GM12878 (cell line): Measurements from ENCODE around the gene FUT8. TPM values are rescaled to one million over a fixed set of nuclear protein-coding genes. Genes with fewer than 3 reads are reported as not detected.

Experiments used
- ATAC-seq: fragments of 200-7000 bp; cut with Tn5 transposase; 3 replicates; pipeline ENCODE4 v1.9.1; 2020; ENCODE audit warnings: mild to moderate bottlenecking, moderate library complexity
- BruUV-seq: library from RNA; stranded (reverse); fragments of 400-500 nt; replicated peaks from 2 replicates; lab custom pipeline; 2021; lab: Mats Ljungman, UMichigan
- CTCF ChIA-PET: fragments of 300-600 bp; sonication (Branson Sonifier 250); formaldehyde crosslinking; extraction: SDS; loops from one replicate; lab custom pipeline; 2021; ENCODE audit warnings: inconsistent platforms; lab: Yijun Ruan, JAX
- POLR2A ChIA-PET: fragments of 350-600 bp; formaldehyde crosslinking; extraction: SDS; loops from one replicate; lab custom pipeline; 2021; ENCODE audit warnings: inconsistent platforms; lab: Charles Lee
- RAD21 ChIA-PET: fragments of 300-600 bp; sonication (Branson Sonifier 250); formaldehyde crosslinking; loops from one replicate; lab custom pipeline; 2023; ENCODE audit warnings: antibody characterized with exemption; ENCODE audit not compliant: unreplicated experiment; lab: Charles Lee
- SMC1A ChIA-PET: fragments of 300-600 bp; sonication (Branson Sonifier 250); formaldehyde crosslinking; loops from one replicate; lab custom pipeline; 2023; ENCODE audit not compliant: unreplicated experiment, uncharacterized antibody; lab: Charles Lee
- DNase-seq: peaks from one replicate; pipeline ENCODE4 v3.0.0-alpha.2; 2011; ENCODE audit warnings: low read depth, low spot score
- FAIRE-seq: peaks from 3 replicates; lab custom pipeline; 2011; peaks lifted over from hg19 to GRCh38; lab: Jason Lieb, UNC
- H2AFZ ChIP-seq: 2 replicates; pipeline ENCODE4 v1.6.0; 2011; ENCODE audit warnings: low read depth, low read length, control low read depth; ENCODE audit not compliant: control insufficient read depth
- H3K27ac ChIP-seq: 2 replicates; pipeline ENCODE4 v1.5.1; 2011; ENCODE audit warnings: control low read depth; ENCODE audit not compliant: control insufficient read depth, insufficient read depth
- H3K27me3 ChIP-seq, 2 experiments: replicated peaks in 1 of 2; 2 replicates each; pipeline versions ENCODE4 v1.6.0 to v1.6.1; 2011; ENCODE audit warnings: low read length in 1 of 2; ENCODE audit not compliant: control insufficient read depth in 2 of 2, insufficient read depth in 2 of 2
- H3K36me3 ChIP-seq, 2 experiments: 2 replicates each; pipeline ENCODE4 v1.5.1; 2011; ENCODE audit warnings: low read length in 1 of 2; ENCODE audit not compliant: control insufficient read depth in 2 of 2, insufficient read depth in 2 of 2
- H3K4me1 ChIP-seq: 2 replicates; pipeline ENCODE4 v1.6.1; 2011; ENCODE audit warnings: mild to moderate bottlenecking, low read length, moderate library complexity, mixed read lengths; ENCODE audit not compliant: control insufficient read depth, insufficient read depth
- H3K4me2 ChIP-seq: 2 replicates; pipeline ENCODE4 v1.6.0; 2011; ENCODE audit warnings: control low read depth; ENCODE audit not compliant: control insufficient read depth, insufficient read depth
- H3K4me3 ChIP-seq: fragments of 200-600 bp; sonication (generic); 2 replicates; pipeline ENCODE4 v1.5.1; 2016
- H3K79me2 ChIP-seq: 2 replicates; pipeline ENCODE4 v1.6.0; 2011; ENCODE audit warnings: low read length; ENCODE audit not compliant: control insufficient read depth, insufficient read depth
- H3K9ac ChIP-seq: 2 replicates; pipeline ENCODE4 v1.8.0; 2011; ENCODE audit warnings: low read length, control low read depth, mixed read lengths; ENCODE audit not compliant: control insufficient read depth, insufficient read depth
- H3K9me3 ChIP-seq: replicated peaks from 3 replicates; pipeline ENCODE4 v1.5.1; 2011; ENCODE audit warnings: mild to moderate bottlenecking, low read length; ENCODE audit not compliant: control insufficient read depth, insufficient read depth
- H4K20me1 ChIP-seq: 2 replicates; pipeline ENCODE4 v1.6.0; 2011; ENCODE audit not compliant: control insufficient read depth, insufficient read depth
- CBX5 ChIP-seq: sonication (generic); IDR thresholded peaks from 2 replicates; pipeline ENCODE4 v1.6.1; 2016; ENCODE audit warnings: low read depth, moderate library complexity, mild to moderate bottlenecking, inconsistent platforms
- CEBPB ChIP-seq, 2 experiments: fragments of 150-350 bp in 1 of 2; IDR thresholded peaks; 2 replicates each; pipeline ENCODE4 v1.6.1; 2012 to 2014; ENCODE audit warnings: low read depth in 2 of 2, low read length in 2 of 2, borderline replicate concordance in 1 of 2, inconsistent platforms in 1 of 2
- CREM ChIP-seq: IDR thresholded peaks from 2 replicates; pipeline ENCODE4 v1.6.1; 2014; ENCODE audit warnings: antibody characterized with exemption, low read depth
- DPF2 ChIP-seq: fragments of 450-650 bp; IDR thresholded peaks from 2 replicates; pipeline ENCODE4 v1.6.1; 2017; ENCODE audit warnings: mild to moderate bottlenecking
- HCFC1 ChIP-seq: fragments of 150-350 bp; IDR thresholded peaks from 2 replicates; pipeline ENCODE4 v1.6.1; 2014; ENCODE audit warnings: low read length
- MEF2A ChIP-seq: IDR thresholded peaks from 2 replicates; pipeline ENCODE4 v1.6.1; 2011; ENCODE audit warnings: low read depth, mild to moderate bottlenecking, low read length, moderate library complexity; ENCODE audit not compliant: insufficient read depth
- POLR2AphosphoS5 ChIP-seq: IDR thresholded peaks from 2 replicates; pipeline ENCODE4 v1.6.1; 2011; ENCODE audit warnings: mild to moderate bottlenecking, low read length, inconsistent platforms
- RAD51 ChIP-seq: fragments of 450-650 bp; IDR thresholded peaks from 2 replicates; pipeline ENCODE4 v1.6.1; 2016; ENCODE audit warnings: moderate library complexity, mild to moderate bottlenecking, inconsistent platforms
- RB1 ChIP-seq: fragments of 450-650 bp; formaldehyde crosslinking; IDR thresholded peaks from 2 replicates; pipeline ENCODE4 v1.6.1; 2017; ENCODE audit warnings: mild to moderate bottlenecking, borderline replicate concordance
- SREBF2 ChIP-seq: IDR thresholded peaks from 2 replicates; pipeline ENCODE4 v1.6.1; 2012; ENCODE audit warnings: mild to moderate bottlenecking, low read length
- ZSCAN29 ChIP-seq: fragments of 450-650 bp; IDR thresholded peaks from 2 replicates; pipeline ENCODE4 v1.6.1; 2017; ENCODE audit warnings: mild to moderate bottlenecking, moderate library complexity
- WGBS: methylation state at CpG from one replicate; pipeline ENCODE4 v1.1.6; 2016; ENCODE audit warnings: low lambda C conversion rate; ENCODE audit not compliant: insufficient replicate concordance, insufficient coverage; ENCODE audit errors: missing lambda C conversion rate; 5-methylcytosine and 5-hydroxymethylcytosine counted together
- in situ Hi-C: fragments of 300-500 bp; cut with MboI; formaldehyde crosslinking; loops from 9 replicates; pipeline ENCODE4 v1.14.3; 2018; ENCODE audit warnings: mixed read lengths
- intact Hi-C: fragments of 100-400 bp; cut with micrococcal nuclease; formaldehyde crosslinking; loops from one replicate; pipeline ENCODE4 v1.14.2; 2022; ENCODE audit not compliant: unreplicated experiment
- polyA plus RNA-seq, 11 experiments: library from polyadenylated mRNA; depleted of rRNA in 4 of 11; unstranded in 6 of 11; stranded (reverse) in 5 of 11; fragments of >200 nt; fragmentation: Nextera tagmentation in 4 of 11; fragmentation: Illumina TruSeq in 1 of 11; extraction: Ambion mirVana in 4 of 11; extraction: Trizol in 1 of 11; gene quantifications; 1 replicate in 1 of 11; 2 replicates in 10 of 11; pipeline versions ENCODE4 v1.2.1 to v1.2.3, GENCODE V29; 2011 to 2016; ENCODE audit warnings: inconsistent platforms in 2 of 11, missing spikeins in 2 of 11, low read depth in 1 of 11
- total RNA-seq, 4 experiments: library from RNA; depleted of rRNA in 3 of 4; stranded (reverse); fragments of >200 nt in 3 of 4; fragmentation: Illumina TruSeq in 1 of 4; extraction: Trizol in 1 of 4; gene quantifications; 2 replicates each; pipeline versions ENCODE4 v1.2.1 to v1.2.3, GENCODE V29; 2013 to 2021

Gene FUT8
- total and polyA plus RNA-seq, 10 of the 15 experiments (the other 5 are each of a cell fraction or from before 2014, with no cell fraction given) = 21.3 to 106 (median 66.3) TPM

DNA sequence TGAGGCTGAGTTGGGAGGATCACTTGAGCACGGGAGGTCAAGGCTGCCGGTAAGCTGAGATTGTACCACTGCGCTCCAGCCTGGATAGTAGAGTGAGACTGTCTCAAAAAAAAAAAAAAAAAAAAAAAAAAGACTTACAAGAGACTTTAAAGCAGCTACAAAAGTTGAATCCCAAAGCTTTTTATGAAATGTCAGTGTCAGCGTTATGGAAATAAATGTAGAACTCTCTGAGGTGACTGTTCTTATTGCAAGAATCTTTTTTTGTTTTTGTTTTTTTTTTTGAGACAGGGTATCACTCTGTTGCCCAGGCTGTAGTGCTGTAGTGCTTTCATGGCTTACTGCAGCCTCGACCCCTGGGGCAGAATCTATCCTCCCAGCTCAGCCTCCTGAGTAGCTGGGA, 17.2 kb downstream of the FUT8 start:
- ATAC-seq (no peak), FAIRE-seq (no peak), DNase-seq (no peak)
- in situ Hi-C loops = no loop called here
- TF ChIP-seq RAD51 (no peak), DPF2 (no peak), SREBF2 (no peak), HCFC1 (no peak), RB1 (no peak), CREM (no peak), CBX5 (no peak), MEF2A (no peak)
- ChIA-PET RAD21 (interaction anchor here (0.8 to 3.0 kb wide), 4 partner anchors 11 to 395 kb away, joined by 3 to 22 read pairs (median 4); no protein-coding TSS in a partner anchor), POLR2A (interaction anchor here (0.7 to 1.5 kb wide), 3 partner anchors 14 to 112 kb away, joined by 3 to 4 read pairs (median 4); no protein-coding TSS in a partner anchor), SMC1A (interaction anchor here (0.6 to 1.6 kb wide), 5 partner anchors 15 to 217 kb away, joined by 3 to 5 read pairs (median 4); no protein-coding TSS in a partner anchor), CTCF (interaction anchor here (0.6 to 4.8 kb wide), 5 partner anchors 14 to 75 kb away, joined by 3 to 27 read pairs (median 4); no protein-coding TSS in a partner anchor)
- Histone ChIP-seq H3K9ac (no peak overlapping the region), H3K4me2 (no peak overlapping the region), H3K9me3 (peaks cover 1% of the 10 kb centered on the region; the same call in 2 of the 3 replicates), H3K4me3 (no peak overlapping the region), H3K36me3 (no peaks in the 10 kb centered on the region; a peak in 1 of 4 replicates), H3K4me1 (peaks cover 25% of the 10 kb centered on the region), H4K20me1 (no peaks in the 10 kb centered on the region), H2AFZ (no peak overlapping the region), H3K79me2 (peaks cover 88% of the 10 kb centered on the region), H3K27ac (no peak overlapping the region), H3K27me3 (no peaks in the 10 kb centered on the region)
- intact Hi-C loops = no loop called here
- 84% methylated on average over 5 of the region's 5 CpGs for WGBS
- no TSS peak for BruUV-seq

- FAIRE-seq (no peak), ATAC-seq (no peak), DNase-seq (no peak)
- 91% methylated on average over 4 of the region's 7 CpGs for whole genome bisulfite sequencing
- H3K9ac ChIP-seq = no peak overlapping the region
- no peaks in the 10 kb centered on the region; a peak in 2 of 4 replicates for H3K36me3 ChIP-seq
- ChIA-PET SMC1A (interaction anchor here (1.6 kb wide), 1 partner anchor 16 kb away, joined by 4 read pairs; no protein-coding TSS in a partner anchor), CTCF (interaction anchor here (0.6 to 4.8 kb wide), 3 partner anchors 16 to 1224 kb away, joined by 3 to 27 read pairs (median 3); no protein-coding TSS in a partner anchor), RAD21 (no interaction called here), POLR2A (interaction anchor here (0.7 to 1.5 kb wide), 2 partner anchors 20 to 1818 kb away, joined by 3 to 4 read pairs; no protein-coding TSS in a partner anchor)
- peaks cover 21% of the 10 kb centered on the region for H3K4me1 ChIP-seq
- no peak overlapping the region for H2AFZ ChIP-seq
- in situ Hi-C loops (no loop called here), intact Hi-C loops (no loop called here)
- H3K27ac ChIP-seq = no peak overlapping the region; the same call in 1 of the 2 replicates
- H3K79me2 ChIP-seq = peaks cover 89% of the 10 kb centered on the region
- no peak overlapping the region for H3K4me2 ChIP-seq
- peaks cover 12% of the 10 kb centered on the region for H3K9me3 ChIP-seq
- TF ChIP-seq ZSCAN29 (no peak), POLR2AphosphoS5 (no peak), CEBPB (IDR thresholded peaks at IDR 0.05; ENCODE audit: borderline replicate concordance in 1 of 2, low read depth in 2 of 2, low read length in 2 of 2) (no peak)
- H3K27me3 ChIP-seq = no peaks in the 10 kb centered on the region
- no TSS peak for BruUV-seq
- no peaks in the 10 kb centered on the region for H4K20me1 ChIP-seq
- no peak overlapping the region for H3K4me3 ChIP-seq
Observed at GRCh38 chr14:65431245-65431644, 18.7 kb downstream of the FUT8 start.
